H9 (cell line): Measurements from ENCODE around the gene AGBL4. TPM values are rescaled to one million over a fixed set of nuclear protein-coding genes. Genes with fewer than 3 reads are reported as not detected.

Source experiments
- DNase-seq: peaks from one replicate; pipeline ENCODE4 v3.0.0-alpha.2; 2017
- H2AFZ ChIP-seq: one replicate; pipeline ENCODE4 v1.6.1; 2013; ENCODE audit warnings: mild to moderate bottlenecking, low read length, control low read depth, moderate library complexity
- H2AK5ac ChIP-seq: 2 replicates; pipeline ENCODE4 v1.6.1; 2013; ENCODE audit warnings: low read length, control low read depth, mixed read lengths; ENCODE audit not compliant: insufficient read length
- H2BK120ac ChIP-seq: one replicate; pipeline ENCODE4 v1.6.1; 2013; ENCODE audit warnings: low read depth, mild to moderate bottlenecking, low read length, control low read depth, inconsistent platforms; ENCODE audit not compliant: poor library complexity, severe bottlenecking
- H2BK12ac ChIP-seq: 2 replicates; pipeline ENCODE4 v1.6.1; 2013; ENCODE audit warnings: low read length, control low read depth, mixed read lengths, low read depth; ENCODE audit not compliant: insufficient read length
- H2BK15ac ChIP-seq: 2 replicates; pipeline ENCODE4 v1.6.1; 2013; ENCODE audit warnings: low read depth, low read length, control low read depth
- H2BK20ac ChIP-seq: one replicate; pipeline ENCODE4 v1.6.1; 2013; ENCODE audit warnings: low read depth, mild to moderate bottlenecking, low read length, control low read depth, inconsistent platforms; ENCODE audit not compliant: poor library complexity, severe bottlenecking
- H2BK5ac ChIP-seq: 2 replicates; pipeline ENCODE4 v1.6.1; 2013; ENCODE audit warnings: low read length, control low read depth, mixed read lengths; ENCODE audit not compliant: insufficient read length
- H3K14ac ChIP-seq: 2 replicates; pipeline ENCODE4 v1.6.1; 2013; ENCODE audit warnings: low read length, control low read depth; ENCODE audit not compliant: insufficient read depth
- H3K18ac ChIP-seq: 2 replicates; pipeline ENCODE4 v1.6.1; 2013; ENCODE audit warnings: low read depth, mild to moderate bottlenecking, mixed read lengths, low read length, control low read depth; ENCODE audit not compliant: insufficient read length
- H3K23ac ChIP-seq: 2 replicates; pipeline ENCODE4 v1.6.1; 2013; ENCODE audit warnings: low read length, control low read depth, mixed read lengths, low read depth; ENCODE audit not compliant: insufficient read length
- H3K23me2 ChIP-seq: 2 replicates; pipeline ENCODE4 v1.6.1; 2013; ENCODE audit warnings: low read depth, mild to moderate bottlenecking, mixed read lengths, low read length, control low read depth; ENCODE audit not compliant: insufficient read length, poor library complexity, severe bottlenecking
- H3K27ac ChIP-seq: 2 replicates; pipeline ENCODE4 v1.5.1; 2013; ENCODE audit warnings: low read length, control low read depth, mixed read lengths, low read depth; ENCODE audit not compliant: insufficient read length
- H3K27me3 ChIP-seq: 2 replicates; pipeline ENCODE4 v1.6.1; 2013; ENCODE audit warnings: low read length, control low read depth, inconsistent platforms; ENCODE audit not compliant: insufficient read depth
- H3K4ac ChIP-seq: 2 replicates; pipeline ENCODE4 v1.6.1; 2013; ENCODE audit warnings: low read depth, mild to moderate bottlenecking, control low read depth, inconsistent platforms, low read length, moderate library complexity
- H3K4me1 ChIP-seq: 2 replicates; pipeline ENCODE4 v1.6.1; 2013; ENCODE audit warnings: low read length, control low read depth, inconsistent platforms; ENCODE audit not compliant: insufficient read depth
- H3K4me2 ChIP-seq: 2 replicates; pipeline ENCODE4 v1.6.1; 2013; ENCODE audit warnings: low read length, control low read depth, mixed read lengths; ENCODE audit not compliant: insufficient read length, insufficient read depth
- H3K56ac ChIP-seq: 2 replicates; pipeline ENCODE4 v1.6.1; 2013; ENCODE audit warnings: low read depth, mild to moderate bottlenecking, mixed read lengths, low read length, control low read depth; ENCODE audit not compliant: insufficient read length
- H3K79me1 ChIP-seq: 2 replicates; pipeline ENCODE4 v1.6.1; 2013; ENCODE audit warnings: low read depth, mild to moderate bottlenecking, moderate library complexity, low read length, control low read depth, inconsistent platforms; ENCODE audit not compliant: insufficient read depth, poor library complexity, severe bottlenecking
- H3K79me2 ChIP-seq: 2 replicates; pipeline ENCODE4 v1.6.1; 2013; ENCODE audit warnings: low read length, control low read depth, inconsistent platforms; ENCODE audit not compliant: insufficient read depth
- H3K9ac ChIP-seq: 2 replicates; pipeline ENCODE4 v1.6.1; 2013; ENCODE audit warnings: low read length, control low read depth, mixed read lengths; ENCODE audit not compliant: insufficient read length; ENCODE audit errors: extremely low read depth
- H3K9me3 ChIP-seq: one replicate; pipeline ENCODE4 v1.6.1; 2013; ENCODE audit warnings: low read depth, low read length, inconsistent platforms; ENCODE audit not compliant: control insufficient read depth
- H3T11ph ChIP-seq: one replicate; pipeline ENCODE4 v1.6.1; 2013; ENCODE audit warnings: mild to moderate bottlenecking, low read length, control low read depth, inconsistent platforms
- H4K20me1 ChIP-seq: one replicate; pipeline ENCODE4 v1.6.1; 2013; ENCODE audit not compliant: control insufficient read depth, insufficient read length, insufficient read depth
- H4K5ac ChIP-seq: 2 replicates; pipeline ENCODE4 v1.6.1; 2013; ENCODE audit warnings: low read depth, mild to moderate bottlenecking, mixed read lengths, low read length, control low read depth; ENCODE audit not compliant: insufficient read length
- H4K8ac ChIP-seq: replicated peaks from 2 replicates; pipeline ENCODE4 v1.6.1; 2013; ENCODE audit warnings: low read length, control low read depth, mixed read lengths, low read depth; ENCODE audit not compliant: insufficient read length
- H4K91ac ChIP-seq: 2 replicates; pipeline ENCODE4 v1.6.1; 2013; ENCODE audit warnings: low read depth, mild to moderate bottlenecking, moderate library complexity, mixed read lengths, low read length, control low read depth; ENCODE audit not compliant: insufficient read length
- H3K27ac Mint-ChIP-seq, 3 experiments: 2 replicates in 2 of 3; 3 replicates in 1 of 3; pipeline ENCODE4 v1.8.0; 2020 to 2021; ENCODE audit warnings: mixed read lengths in 3 of 3, mild to moderate bottlenecking in 1 of 3, moderate library complexity in 1 of 3
- H3K27me3 Mint-ChIP-seq: 2 replicates; pipeline ENCODE4 v1.8.0; 2021; ENCODE audit warnings: low read depth, mild to moderate bottlenecking, moderate library complexity, mixed read lengths
- H3K36me3 Mint-ChIP-seq, 3 experiments: 2 replicates in 2 of 3; 3 replicates in 1 of 3; pipeline ENCODE4 v1.8.0; 2020 to 2021; ENCODE audit warnings: low read depth in 3 of 3, mixed read lengths in 3 of 3; ENCODE audit not compliant: insufficient read depth in 1 of 3
- H3K4me1 Mint-ChIP-seq, 2 experiments: 2 replicates each; pipeline ENCODE4 v1.8.0; 2020; ENCODE audit warnings: mixed read lengths in 2 of 2
- H3K4me3 Mint-ChIP-seq, 2 experiments: 2 replicates in 1 of 2; 3 replicates in 1 of 2; pipeline ENCODE4 v1.8.0; 2020 to 2021; ENCODE audit warnings: mild to moderate bottlenecking in 2 of 2, mixed read lengths in 2 of 2, moderate library complexity in 1 of 2
- H3K9me3 Mint-ChIP-seq, 2 experiments: 2 replicates in 1 of 2; 3 replicates in 1 of 2; pipeline ENCODE4 v1.8.0; 2020; ENCODE audit warnings: mild to moderate bottlenecking in 2 of 2, mixed read lengths in 2 of 2, moderate library complexity in 1 of 2
- CTCF ChIP-seq: fragments of 200-600 bp; sonication (generic); conservative IDR thresholded peaks from 3 replicates; pipeline ENCODE4 v1.8.0; 2021; ENCODE audit warnings: antibody characterized with exemption, mild to moderate bottlenecking
- WGBS: extraction: QIAGEN DNeasy Blood & Tissue Kit; methylation state at CpG from one replicate; pipeline ENCODE4 v1.1.7; 2013; ENCODE audit warnings: missing lambda C conversion rate, low lambda C conversion rate, mixed read lengths; ENCODE audit not compliant: insufficient read length; ENCODE audit errors: extremely low coverage; 5-methylcytosine and 5-hydroxymethylcytosine counted together
- total RNA-seq: library from RNA; stranded (reverse); gene quantifications from 2 replicates; pipeline ENCODE4 v1.2.1, GENCODE V29; 2021

Gene AGBL4
- total RNA-seq, 1 experiment from 2014 or later = not detected

- Histone ChIP-seq H2AK5ac (no peak overlapping the region), H3K18ac (no peak overlapping the region), H3T11ph (no peak overlapping the region), H4K8ac (no peak overlapping the region), H2BK20ac (no peak overlapping the region), H4K5ac (no peak overlapping the region), H3K27me3 (no peaks in the 10 kb centered on the region), H3K9me3 (no peaks in the 10 kb centered on the region), H4K91ac (no peak overlapping the region), H3K4ac (no peak overlapping the region), H4K20me1 (no peaks in the 10 kb centered on the region), H3K14ac (no peak overlapping the region), H2BK12ac (no peak overlapping the region), H3K79me2 (no peaks in the 10 kb centered on the region), H2BK5ac (no peak overlapping the region), H2BK15ac (no peak overlapping the region), H3K56ac (no peak overlapping the region), H3K23me2 (no peaks in the 10 kb centered on the region), H3K9ac (no peak overlapping the region), H3K79me1 (no peaks in the 10 kb centered on the region), H3K23ac (no peak overlapping the region), H3K4me2 (no peak overlapping the region), H3K27ac (no peak overlapping the region), H2AFZ (no peak overlapping the region), H3K4me1 (no peaks in the 10 kb centered on the region), H2BK120ac (no peak overlapping the region)
- Mint-ChIP-seq H3K9me3 (no peaks in the 10 kb centered on the region), H3K27ac (no peak overlapping the region), H3K27me3 (no peaks in the 10 kb centered on the region), H3K4me3 (no peak overlapping the region), H3K36me3 (peaks cover 0 to 16% (median 14%) of the 10 kb centered on the region in 3 experiments; a peak in 5 of 7 replicates), H3K4me1 (peaks cover 10 to 11% of the 10 kb centered on the region in 2 experiments)
- no CpG with 5 or more reads among the region's 7 CpGs for WGBS
- DNase-seq = no peak
- no peak for TF ChIP-seq CTCF
These were observed 1282.4 kb downstream of the AGBL4 start for GRCh38 chr1:48741380-48741779.
